Neuronal stem cell (in vitro differentiated cells): Measurements from ENCODE around the gene ASGR1.
A peak's percentile ranks its signal among the peaks of the same experiment; 100 is the strongest.

ENCODE experiments used
- DNase-seq: peaks from one replicate; pipeline ENCODE4 v3.0.0-alpha.2; 2013; ENCODE audit warnings: low spot score
- H2AFZ ChIP-seq: one replicate; pipeline ENCODE4 v1.6.1; 2013; ENCODE audit warnings: mild to moderate bottlenecking, low read length, inconsistent platforms
- H2AK5ac ChIP-seq: 2 replicates; pipeline ENCODE4 v1.6.1; 2013; ENCODE audit warnings: low read depth, mild to moderate bottlenecking, inconsistent platforms, low read length, moderate library complexity, mixed read lengths
- H2BK120ac ChIP-seq: 2 replicates; pipeline ENCODE4 v1.6.1; 2013; ENCODE audit warnings: low read depth, mild to moderate bottlenecking, inconsistent platforms, low read length, moderate library complexity, mixed read lengths
- H2BK12ac ChIP-seq: one replicate; pipeline ENCODE4 v1.6.1; 2013; ENCODE audit warnings: low read length, inconsistent platforms
- H2BK15ac ChIP-seq: 2 replicates; pipeline ENCODE4 v1.6.1; 2013; ENCODE audit warnings: mild to moderate bottlenecking, low read length, inconsistent platforms, mixed read lengths
- H2BK5ac ChIP-seq: one replicate; pipeline ENCODE4 v1.6.1; 2013; ENCODE audit warnings: inconsistent platforms, mild to moderate bottlenecking, low read length, moderate library complexity
- H3K14ac ChIP-seq: one replicate; pipeline ENCODE4 v1.6.1; 2013; ENCODE audit warnings: low read length, inconsistent platforms
- H3K18ac ChIP-seq: 2 replicates; pipeline ENCODE4 v1.6.1; 2013; ENCODE audit warnings: low read length, inconsistent platforms
- H3K23ac ChIP-seq: 2 replicates; pipeline ENCODE4 v1.6.1; 2013; ENCODE audit warnings: low read depth, mild to moderate bottlenecking, mixed read lengths, low read length, inconsistent platforms; ENCODE audit not compliant: poor library complexity
- H3K27ac ChIP-seq: replicated peaks from 3 replicates; pipeline ENCODE4 v1.5.1; 2013; ENCODE audit warnings: low read length, inconsistent platforms
- H3K27me3 ChIP-seq, 3 experiments: 2 replicates each; pipeline ENCODE4 v1.6.1; 2013; ENCODE audit warnings: low read length in 3 of 3, mild to moderate bottlenecking in 2 of 3, inconsistent platforms in 1 of 3, low read depth in 1 of 3, mixed read lengths in 1 of 3, moderate library complexity in 1 of 3; ENCODE audit not compliant: control insufficient read depth in 3 of 3, insufficient read depth in 3 of 3
- H3K36me3 ChIP-seq, 2 donors: replicated peaks in 1 of 2; 2 replicates each; pipeline ENCODE4 v1.6.1; 2013; ENCODE audit warnings: low read length in 2 of 2; ENCODE audit not compliant: control insufficient read depth in 2 of 2, insufficient read depth in 2 of 2
- H3K4ac ChIP-seq: 2 replicates; pipeline ENCODE4 v1.6.1; 2013; ENCODE audit warnings: inconsistent platforms, mild to moderate bottlenecking, low read length, moderate library complexity
- H3K4me1 ChIP-seq, 2 donors: 1 replicate in 1 of 2; 2 replicates in 1 of 2; pipeline ENCODE4 v1.6.1; 2013; ENCODE audit warnings: low read length in 2 of 2, low read depth in 1 of 2; ENCODE audit not compliant: control insufficient read depth in 2 of 2, insufficient read depth in 1 of 2
- H3K4me2 ChIP-seq: one replicate; pipeline ENCODE4 v1.6.1; 2013; ENCODE audit warnings: mild to moderate bottlenecking, low read length, inconsistent platforms; ENCODE audit not compliant: insufficient read depth, poor library complexity, severe bottlenecking
- H3K4me3 ChIP-seq, 2 donors: 2 replicates each; pipeline ENCODE4 v1.5.1; 2013; ENCODE audit warnings: low read length in 2 of 2, mild to moderate bottlenecking in 2 of 2, inconsistent platforms in 1 of 2, moderate library complexity in 1 of 2
- H3K79me1 ChIP-seq: one replicate; pipeline ENCODE4 v1.6.1; 2013; ENCODE audit warnings: low read depth, mild to moderate bottlenecking, inconsistent platforms, low read length, moderate library complexity
- H3K9ac ChIP-seq: one replicate; pipeline ENCODE4 v1.6.1; 2013; ENCODE audit warnings: mild to moderate bottlenecking, low read depth, low read length, inconsistent platforms; ENCODE audit not compliant: poor library complexity
- H3K9me3 ChIP-seq, 2 donors: replicated peaks in 1 of 2; 2 replicates each; pipeline versions ENCODE3 to v1.6.1; 2013; ENCODE audit warnings: low read length in 2 of 2, mild to moderate bottlenecking in 2 of 2, inconsistent platforms in 1 of 2, low read depth in 1 of 2, mixed read lengths in 1 of 2, moderate library complexity in 1 of 2; ENCODE audit not compliant: control insufficient read depth in 2 of 2, insufficient read depth in 1 of 2
- H4K8ac ChIP-seq: one replicate; pipeline ENCODE4 v1.6.1; 2013; ENCODE audit warnings: low read depth, mild to moderate bottlenecking, inconsistent platforms, low read length, moderate library complexity
- H4K91ac ChIP-seq: one replicate; pipeline ENCODE4 v1.6.1; 2013; ENCODE audit warnings: low read length, low read depth, mild to moderate bottlenecking, inconsistent platforms; ENCODE audit not compliant: poor library complexity
- WGBS, 2 donors: extraction: QIAGEN DNeasy Blood & Tissue Kit; methylation state at CpG; one replicate each; pipeline ENCODE4 v1.1.7; 2013; ENCODE audit warnings: missing lambda C conversion rate in 2 of 2, mixed read lengths in 1 of 2; ENCODE audit not compliant: insufficient read length in 2 of 2, insufficient replicate concordance in 1 of 2; ENCODE audit errors: extremely low coverage in 2 of 2; 5-methylcytosine and 5-hydroxymethylcytosine counted together

Gene ASGR1

GRCh38 chr17:7225711-7226331, 46.7 kb upstream of the ASGR1 start:
- H3K27ac ChIP-seq, result no peak overlapping the region
- no peak for DNase-seq
- H3K9me3 ChIP-seq, result no peaks in the 10 kb centered on the region
- H3K79me1 ChIP-seq, result peaks cover 13% of the 10 kb centered on the region
- no peak overlapping the region for H3K4ac ChIP-seq
- no peak overlapping the region for H3K9ac ChIP-seq
- no peak overlapping the region for H2BK120ac ChIP-seq
- H2BK12ac ChIP-seq, result no peak overlapping the region
- H2AFZ ChIP-seq, result no peak overlapping the region
- no peak overlapping the region for H3K4me2 ChIP-seq
- no peak overlapping the region for H3K18ac ChIP-seq
- H3K4me1 ChIP-seq, result peaks cover 0 to under 1% of the 10 kb centered on the region in 2 donors
- no peak overlapping the region for H2AK5ac ChIP-seq
- H3K4me3 ChIP-seq, result no peak overlapping the region
- no peak overlapping the region for H4K91ac ChIP-seq
- H3K27me3 ChIP-seq, result no peaks in the 10 kb centered on the region
- WGBS, 2 donors, result no CpG with 5 or more reads among the region's 21 CpGs
- H2BK15ac ChIP-seq, result no peak overlapping the region
- no peak overlapping the region for H3K14ac ChIP-seq
- peaks cover 82 to 100% of the 10 kb centered on the region in 2 donors for H3K36me3 ChIP-seq
- no peak overlapping the region for H3K23ac ChIP-seq
- H4K8ac ChIP-seq, result no peak overlapping the region
- no peak overlapping the region for H2BK5ac ChIP-seq

- Histone ChIP-seq H2BK120ac (no peak overlapping the region), H2AFZ (no peak overlapping the region), H3K18ac (no peak overlapping the region), H3K4me1 (peaks cover 5 to 6% of the 10 kb centered on the region in 2 donors), H3K14ac (no peak overlapping the region), H2BK5ac (peak overlapping the region; percentile 20), H3K9ac (no peak overlapping the region), H2AK5ac (no peak overlapping the region), H2BK12ac (no peak overlapping the region), H4K91ac (no peak overlapping the region), H3K4me3 (no peak overlapping the region), H3K4me2 (no peak overlapping the region), H3K9me3 (no peaks in the 10 kb centered on the region), H3K4ac (no peak overlapping the region), H3K79me1 (peaks cover 7% of the 10 kb centered on the region), H3K27me3 (no peaks in the 10 kb centered on the region), H3K27ac (no peak overlapping the region), H2BK15ac (no peak overlapping the region), H3K23ac (peak overlapping the region; percentile 17), H4K8ac (peak overlapping the region; percentile 49), H3K36me3 (peaks cover 72 to 92% of the 10 kb centered on the region in 2 donors)
- DNase-seq, result no peak
- no CpG with 5 or more reads among the region's 15 CpGs for WGBS, 2 donors
Observed at GRCh38 chr17:7224661-7225111, 45.5 kb upstream of the ASGR1 start.

- Histone ChIP-seq H2AK5ac (no peak overlapping the region), H3K4me3 (no peak overlapping the region), H3K4ac (no peak overlapping the region), H2BK5ac (no peak overlapping the region), H2BK120ac (no peak overlapping the region), H3K14ac (no peak overlapping the region), H3K4me2 (no peak overlapping the region), H3K23ac (no peak overlapping the region), H3K9me3 (no peaks in the 10 kb centered on the region), H2BK12ac (no peak overlapping the region), H3K36me3 (peaks cover 66 to 87% of the 10 kb centered on the region in 2 donors), H3K4me1 (peaks cover 9 to 10% of the 10 kb centered on the region in 2 donors), H3K27ac (no peak overlapping the region), H3K9ac (no peak overlapping the region), H4K8ac (no peak overlapping the region), H3K27me3 (no peaks in the 10 kb centered on the region), H4K91ac (no peak overlapping the region), H2AFZ (no peak overlapping the region), H2BK15ac (no peak overlapping the region), H3K79me1 (peaks cover 1% of the 10 kb centered on the region), H3K18ac (no peak overlapping the region)
- WGBS, 2 donors, result no CpG with 5 or more reads among the region's 10 CpGs
- DNase-seq, result no peak
Observed at GRCh38 chr17:7224110-7224509, 44.9 kb upstream of the ASGR1 start.

GRCh38 chr17:7223375-7223774, 44.2 kb upstream of the ASGR1 start:
- no peak overlapping the region for H3K27ac ChIP-seq
- H3K4me3 ChIP-seq, result no peak overlapping the region
- H2BK12ac ChIP-seq, result no peak overlapping the region
- no peak overlapping the region for H2BK5ac ChIP-seq
- H3K14ac ChIP-seq, result no peak overlapping the region
- peaks cover 9 to 15% of the 10 kb centered on the region in 2 donors for H3K4me1 ChIP-seq
- no CpG with 5 or more reads among the region's 4 CpGs for WGBS, 2 donors
- H3K79me1 ChIP-seq, result no peaks in the 10 kb centered on the region
- no peak overlapping the region for H3K4me2 ChIP-seq
- no peak overlapping the region for H4K8ac ChIP-seq
- H4K91ac ChIP-seq, result no peak overlapping the region
- no peaks in the 10 kb centered on the region for H3K27me3 ChIP-seq
- H3K9ac ChIP-seq, result no peak overlapping the region
- H3K18ac ChIP-seq, result no peak overlapping the region
- no peak overlapping the region for H2AFZ ChIP-seq
- no peak overlapping the region for H3K23ac ChIP-seq
- no peak for DNase-seq
- no peak overlapping the region for H2BK15ac ChIP-seq
- no peak overlapping the region for H2AK5ac ChIP-seq
- no peaks in the 10 kb centered on the region for H3K9me3 ChIP-seq
- H3K36me3 ChIP-seq, result peaks cover 60 to 79% of the 10 kb centered on the region in 2 donors
- no peak overlapping the region for H3K4ac ChIP-seq
- no peak overlapping the region for H2BK120ac ChIP-seq
